Tibial nerve (tissue), 3 donors: ENCODE results near the gene ID3.

Experiments
- CTCF ChIP-seq, 5 experiments: fragments of 200-600 bp in 3 of 5; fragments of 450-650 bp in 2 of 5; sonication (generic) in 3 of 5; IDR thresholded peaks; one replicate each; pipeline ENCODE4 v1.5.1; 2016 to 2019; ENCODE audit warnings: antibody characterized with exemption in 5 of 5, mild to moderate bottlenecking in 3 of 5, moderate library complexity in 2 of 5
- POLR2A ChIP-seq, 2 donors: fragments of 450-650 bp; IDR thresholded peaks; one replicate each; pipeline ENCODE4 v1.6.1; 2017; ENCODE audit warnings: antibody characterized with exemption in 2 of 2, mild to moderate bottlenecking in 2 of 2, moderate library complexity in 2 of 2

GRCh38 chr1:23562137-23562876 lies 3.0 kb upstream of the ID3 start:
- peak in 1 of 5 experiments; percentile 24 for TF ChIP-seq CTCF (IDR thresholded peaks at IDR 0.05)
- TF ChIP-seq POLR2A (IDR thresholded peaks at IDR 0.05), result peak; percentile 30 to 69
